Calu3 (cell line): ENCODE data around the gene EHBP1L1. TPM values are rescaled to one million over a fixed set of nuclear protein-coding genes. Genes with fewer than 3 reads are reported as not detected.

Experiments used
- BruUV-seq: library from RNA; stranded (reverse); fragments of 400-500 nt; replicated peaks from 2 replicates; lab custom pipeline; 2021; lab: Mats Ljungman, UMichigan
- CTCF ChIA-PET: fragments of 300-600 bp; sonication (Branson Sonifier 250); formaldehyde crosslinking; loops from one replicate; lab custom pipeline; 2022; ENCODE audit warnings: antibody characterized with exemption; lab: Charles Lee
- DNase-seq: peaks from one replicate; pipeline ENCODE4 v3.0.0; 2022
- H3K27ac Mint-ChIP-seq: one replicate; pipeline ENCODE4 v1.8.0; 2022; ENCODE audit warnings: mixed read lengths; ENCODE audit not compliant: unreplicated experiment
- H3K27me3 Mint-ChIP-seq: one replicate; pipeline ENCODE4 v1.8.0; 2022; ENCODE audit warnings: mixed read lengths; ENCODE audit not compliant: unreplicated experiment
- H3K36me3 Mint-ChIP-seq: one replicate; pipeline ENCODE4 v1.8.0; 2022; ENCODE audit warnings: mild to moderate bottlenecking, moderate library complexity, mixed read lengths; ENCODE audit not compliant: insufficient read depth, unreplicated experiment
- H3K4me1 Mint-ChIP-seq: one replicate; pipeline ENCODE4 v1.8.0; 2022; ENCODE audit warnings: mild to moderate bottlenecking, low read depth, mixed read lengths; ENCODE audit not compliant: unreplicated experiment
- H3K4me3 Mint-ChIP-seq: one replicate; pipeline ENCODE4 v1.8.0; 2022; ENCODE audit warnings: mild to moderate bottlenecking, low read depth, moderate library complexity, mixed read lengths; ENCODE audit not compliant: unreplicated experiment
- H3K9me3 Mint-ChIP-seq: one replicate; pipeline ENCODE4 v1.8.0; 2022; ENCODE audit warnings: low read depth, mixed read lengths; ENCODE audit not compliant: unreplicated experiment
- CTCF ChIP-seq: fragments of 200-600 bp; IDR thresholded peaks from one replicate; pipeline ENCODE4 v1.8.0; 2022; ENCODE audit warnings: antibody characterized with exemption; ENCODE audit not compliant: unreplicated experiment
- intact Hi-C: fragments of 100-400 bp; cut with micrococcal nuclease; formaldehyde crosslinking; loops from one replicate; pipeline ENCODE4 v1.10.0; 2022; ENCODE audit not compliant: unreplicated experiment
- total RNA-seq: library from RNA; stranded (reverse); gene quantifications from 2 replicates; pipeline ENCODE4 v1.2.3, GENCODE V29; 2022

EHBP1L1 gene
- total RNA-seq, 1 experiment from 2014 or later: 73.7 TPM

GRCh38 chr11:65555693-65556231 is 20.1 kb upstream of the EHBP1L1 start:
- BruUV-seq: no TSS peak
- H3K27me3 Mint-ChIP-seq: no peaks in the 10 kb centered on the region
- H3K4me3 Mint-ChIP-seq: peak overlapping the region; percentile 77
- peak overlapping the region; percentile 85 for H3K27ac Mint-ChIP-seq
- peak; percentile 89 for DNase-seq
- intact Hi-C loops: no loop called here
- peaks cover 70% of the 10 kb centered on the region for H3K36me3 Mint-ChIP-seq
- CTCF ChIA-PET: no interaction called here
- no peak for TF ChIP-seq CTCF
- peaks cover 72% of the 10 kb centered on the region for H3K4me1 Mint-ChIP-seq
- no peaks in the 10 kb centered on the region for H3K9me3 Mint-ChIP-seq

GRCh38 chr11:65556470-65557279 is 19.2 kb upstream of the EHBP1L1 start:
- DNase-seq: no peak
- CTCF ChIA-PET: interaction anchor here (0.6 to 1.3 kb wide), 3 partner anchors 14 to 960 kb away, joined by 3 to 5 read pairs (median 4); partner anchors contain the start of gene ZNRD2
- H3K9me3 Mint-ChIP-seq: no peaks in the 10 kb centered on the region
- intact Hi-C loops: no loop called here
- no peaks in the 10 kb centered on the region for H3K27me3 Mint-ChIP-seq
- H3K36me3 Mint-ChIP-seq: peaks cover 61% of the 10 kb centered on the region
- H3K4me3 Mint-ChIP-seq: peak overlapping the region; percentile 77
- peaks cover 68% of the 10 kb centered on the region for H3K4me1 Mint-ChIP-seq
- BruUV-seq: TSS peak; percentile 34
- H3K27ac Mint-ChIP-seq: peak overlapping the region; percentile 85
- no peak for TF ChIP-seq CTCF

GRCh38 chr11:65557280-65558001 is 18.4 kb upstream of the EHBP1L1 start:
- peaks cover 68% of the 10 kb centered on the region for H3K4me1 Mint-ChIP-seq
- peaks cover 54% of the 10 kb centered on the region for H3K36me3 Mint-ChIP-seq
- no peak for TF ChIP-seq CTCF
- H3K27ac Mint-ChIP-seq: peak overlapping the region; percentile 85
- H3K4me3 Mint-ChIP-seq: peak overlapping the region; percentile 77
- no peak for DNase-seq
- intact Hi-C loops: no loop called here
- no peaks in the 10 kb centered on the region for H3K9me3 Mint-ChIP-seq
- CTCF ChIA-PET: interaction anchor here (0.6 to 1.3 kb wide), 3 partner anchors 13 to 181 kb away, joined by 3 to 5 read pairs (median 4); partner anchors contain the start of gene ZNRD2
- no peaks in the 10 kb centered on the region for H3K27me3 Mint-ChIP-seq
- BruUV-seq: no TSS peak
